Astrocyte (in vitro differentiated cells and primary cell): ENCODE measurements around the gene PDSS2. TPM values are rescaled to one million over a fixed set of nuclear protein-coding genes. Genes with fewer than 3 reads are reported as not detected.

Experiments
- DNase-seq: peaks from one replicate; pipeline ENCODE4 v3.0.0-alpha.2; 2010; ENCODE audit warnings: low read depth
- FAIRE-seq: peaks from 2 replicates; lab custom pipeline; 2011; peaks lifted over from hg19 to GRCh38; lab: Jason Lieb, UNC
- H2AFZ ChIP-seq: 2 replicates; pipeline ENCODE4 v1.6.0; 2012; ENCODE audit warnings: low read depth, low read length, inconsistent platforms
- H3K27ac ChIP-seq: 2 replicates; pipeline ENCODE4 v1.5.1; 2011; ENCODE audit warnings: low read depth, low read length, inconsistent platforms
- H3K27me3 ChIP-seq: 2 replicates; pipeline ENCODE4 v1.6.0; 2011; ENCODE audit warnings: low read length, inconsistent platforms; ENCODE audit not compliant: insufficient read depth
- H3K36me3 ChIP-seq: 2 replicates; pipeline ENCODE4 v1.5.1; 2011; ENCODE audit warnings: low read length, inconsistent platforms; ENCODE audit not compliant: insufficient read depth
- H3K4me1 ChIP-seq: 2 replicates; pipeline ENCODE4 v1.5.1; 2011; ENCODE audit warnings: low read length, inconsistent platforms; ENCODE audit not compliant: insufficient read depth
- H3K4me2 ChIP-seq: 2 replicates; pipeline ENCODE4 v1.6.0; 2012; ENCODE audit warnings: low read length, inconsistent platforms
- H3K4me3 ChIP-seq: 2 replicates; pipeline ENCODE4 v1.5.1; 2011; ENCODE audit warnings: low read depth, mild to moderate bottlenecking, low read length, inconsistent platforms; ENCODE audit not compliant: insufficient read depth
- H3K79me2 ChIP-seq: 2 replicates; pipeline ENCODE4 v1.6.0; 2012; ENCODE audit warnings: mild to moderate bottlenecking, low read length, inconsistent platforms; ENCODE audit not compliant: insufficient read depth
- H3K9ac ChIP-seq: 2 replicates; pipeline ENCODE4 v1.6.0; 2012; ENCODE audit warnings: mild to moderate bottlenecking, low read length, inconsistent platforms
- H3K9me3 ChIP-seq: 2 replicates; pipeline ENCODE4 v1.5.1; 2012; ENCODE audit warnings: low read depth, mild to moderate bottlenecking, low read length, inconsistent platforms; ENCODE audit not compliant: insufficient read depth
- H4K20me1 ChIP-seq: 2 replicates; pipeline ENCODE4 v1.6.0; 2012; ENCODE audit warnings: low read length, inconsistent platforms; ENCODE audit not compliant: insufficient read depth
- H3K27ac Mint-ChIP-seq: one replicate; pipeline ENCODE4 v1.8.0; 2021; ENCODE audit warnings: mild to moderate bottlenecking, mixed read lengths; ENCODE audit not compliant: unreplicated experiment
- H3K27me3 Mint-ChIP-seq: one replicate; pipeline ENCODE4 v1.8.0; 2021; ENCODE audit warnings: low read depth, mixed read lengths; ENCODE audit not compliant: unreplicated experiment
- H3K36me3 Mint-ChIP-seq: one replicate; pipeline ENCODE4 v1.8.0; 2021; ENCODE audit warnings: low read depth, mixed read lengths; ENCODE audit not compliant: unreplicated experiment
- H3K4me1 Mint-ChIP-seq: one replicate; pipeline ENCODE4 v1.8.0; 2021; ENCODE audit warnings: low read depth, mixed read lengths; ENCODE audit not compliant: unreplicated experiment
- H3K4me3 Mint-ChIP-seq: one replicate; pipeline ENCODE4 v1.8.0; 2021; ENCODE audit warnings: mild to moderate bottlenecking, moderate library complexity, mixed read lengths; ENCODE audit not compliant: unreplicated experiment
- H3K9me3 Mint-ChIP-seq: one replicate; pipeline ENCODE4 v1.8.0; 2021; ENCODE audit warnings: mild to moderate bottlenecking, mixed read lengths; ENCODE audit not compliant: unreplicated experiment
- EZH2 ChIP-seq: IDR thresholded peaks from 2 replicates; pipeline ENCODE4 v1.6.1; 2012; ENCODE audit warnings: mild to moderate bottlenecking, low read length, inconsistent platforms; ENCODE audit not compliant: insufficient read depth
- total RNA-seq: library from RNA; stranded (reverse); gene quantifications from 2 replicates; pipeline ENCODE4 v1.2.1, GENCODE V29; 2021
- TF ChIP-seq, protein P1 (sequence below): IDR thresholded peaks from 2 replicates; pipeline ENCODE4 v1.5.1; 2011; ENCODE audit warnings: low read depth, mild to moderate bottlenecking, inconsistent platforms, low read length, moderate library complexity; ENCODE audit not compliant: insufficient read depth

PDSS2 gene
- total RNA-seq, 1 donor from 2014 or later = 7.7 TPM

DNA sequence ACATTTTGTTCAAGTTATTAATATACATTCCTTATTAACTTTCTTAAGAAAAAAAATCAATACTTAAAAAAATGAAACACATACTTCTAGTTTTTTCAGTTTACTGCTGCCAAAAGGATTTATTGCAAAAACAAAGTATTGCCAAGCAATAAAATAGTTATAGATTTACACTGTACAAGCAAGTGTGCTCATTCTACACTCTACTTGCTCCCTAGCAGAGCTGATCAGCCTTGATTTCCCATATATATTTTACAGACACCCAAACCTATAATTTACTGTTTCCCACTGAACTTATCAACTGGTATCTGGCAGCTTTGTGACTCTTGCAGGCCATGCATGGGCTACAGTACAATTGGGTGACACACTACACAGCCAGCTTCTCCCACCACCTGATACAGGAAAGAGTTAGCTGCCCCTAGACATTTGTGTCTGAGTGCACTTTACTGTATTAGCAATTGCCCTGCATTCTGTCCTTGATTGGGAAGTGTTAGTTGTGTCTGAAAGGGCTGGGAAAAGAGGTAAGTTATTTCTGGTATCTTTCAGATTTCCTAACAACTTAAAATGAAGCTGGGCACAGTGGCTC lies 188.1 kb downstream of the PDSS2 start:
- Histone ChIP-seq H3K9ac (no peak overlapping the region), H3K27me3 (no peaks in the 10 kb centered on the region), H3K36me3 (no peaks in the 10 kb centered on the region), H2AFZ (no peak overlapping the region), H4K20me1 (no peaks in the 10 kb centered on the region), H3K4me1 (no peaks in the 10 kb centered on the region), H3K27ac (no peak overlapping the region), H3K9me3 (no peaks in the 10 kb centered on the region), H3K4me2 (no peak overlapping the region), H3K79me2 (no peaks in the 10 kb centered on the region), H3K4me3 (no peak overlapping the region)
- H3K27ac Mint-ChIP-seq = no peak overlapping the region
- H3K27me3 Mint-ChIP-seq = no peaks in the 10 kb centered on the region
- no peak overlapping the region for H3K4me3 Mint-ChIP-seq
- DNase-seq (no peak), FAIRE-seq (no peak)
- peaks cover 1% of the 10 kb centered on the region for H3K4me1 Mint-ChIP-seq
- no peaks in the 10 kb centered on the region for H3K36me3 Mint-ChIP-seq
- TF ChIP-seq, protein P1, sequence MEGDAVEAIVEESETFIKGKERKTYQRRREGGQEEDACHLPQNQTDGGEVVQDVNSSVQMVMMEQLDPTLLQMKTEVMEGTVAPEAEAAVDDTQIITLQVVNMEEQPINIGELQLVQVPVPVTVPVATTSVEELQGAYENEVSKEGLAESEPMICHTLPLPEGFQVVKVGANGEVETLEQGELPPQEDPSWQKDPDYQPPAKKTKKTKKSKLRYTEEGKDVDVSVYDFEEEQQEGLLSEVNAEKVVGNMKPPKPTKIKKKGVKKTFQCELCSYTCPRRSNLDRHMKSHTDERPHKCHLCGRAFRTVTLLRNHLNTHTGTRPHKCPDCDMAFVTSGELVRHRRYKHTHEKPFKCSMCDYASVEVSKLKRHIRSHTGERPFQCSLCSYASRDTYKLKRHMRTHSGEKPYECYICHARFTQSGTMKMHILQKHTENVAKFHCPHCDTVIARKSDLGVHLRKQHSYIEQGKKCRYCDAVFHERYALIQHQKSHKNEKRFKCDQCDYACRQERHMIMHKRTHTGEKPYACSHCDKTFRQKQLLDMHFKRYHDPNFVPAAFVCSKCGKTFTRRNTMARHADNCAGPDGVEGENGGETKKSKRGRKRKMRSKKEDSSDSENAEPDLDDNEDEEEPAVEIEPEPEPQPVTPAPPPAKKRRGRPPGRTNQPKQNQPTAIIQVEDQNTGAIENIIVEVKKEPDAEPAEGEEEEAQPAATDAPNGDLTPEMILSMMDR = no peak
- no peak for TF ChIP-seq EZH2
- no peaks in the 10 kb centered on the region for H3K9me3 Mint-ChIP-seq

GRCh38 chr6:107267634-107268033 lies 191.7 kb downstream of the PDSS2 start:
- Histone ChIP-seq H3K9me3 (no peaks in the 10 kb centered on the region), H3K27me3 (no peaks in the 10 kb centered on the region), H4K20me1 (no peaks in the 10 kb centered on the region), H3K27ac (no peak overlapping the region), H3K4me3 (no peak overlapping the region), H2AFZ (no peak overlapping the region), H3K4me1 (no peaks in the 10 kb centered on the region), H3K9ac (no peak overlapping the region), H3K4me2 (no peak overlapping the region), H3K79me2 (no peaks in the 10 kb centered on the region), H3K36me3 (no peaks in the 10 kb centered on the region)
- TF ChIP-seq, protein P1 = no peak
- no peak for TF ChIP-seq EZH2
- Mint-ChIP-seq H3K27me3 (no peaks in the 10 kb centered on the region), H3K27ac (no peak overlapping the region), H3K4me3 (no peak overlapping the region), H3K4me1 (peaks cover 4% of the 10 kb centered on the region), H3K9me3 (no peaks in the 10 kb centered on the region), H3K36me3 (no peaks in the 10 kb centered on the region)
- DNase-seq = no peak
- FAIRE-seq = no peak

- no peak overlapping the region for H3K27ac ChIP-seq
- no peaks in the 10 kb centered on the region for H3K27me3 Mint-ChIP-seq
- H3K4me3 ChIP-seq = no peak overlapping the region
- H2AFZ ChIP-seq = no peak overlapping the region
- no peak overlapping the region for H3K9ac ChIP-seq
- H3K9me3 Mint-ChIP-seq = no peaks in the 10 kb centered on the region
- no peaks in the 10 kb centered on the region for H3K79me2 ChIP-seq
- H3K27me3 ChIP-seq = no peaks in the 10 kb centered on the region
- no peak for FAIRE-seq
- H3K4me1 ChIP-seq = no peaks in the 10 kb centered on the region
- TF ChIP-seq EZH2 = no peak
- TF ChIP-seq, protein P1 = no peak
- no peaks in the 10 kb centered on the region for H3K36me3 Mint-ChIP-seq
- H3K9me3 ChIP-seq = no peaks in the 10 kb centered on the region
- peaks cover 4% of the 10 kb centered on the region for H3K4me1 Mint-ChIP-seq
- no peak overlapping the region for H3K27ac Mint-ChIP-seq
- no peak overlapping the region for H3K4me3 Mint-ChIP-seq
- H3K4me2 ChIP-seq = no peak overlapping the region
- no peaks in the 10 kb centered on the region for H4K20me1 ChIP-seq
- no peaks in the 10 kb centered on the region for H3K36me3 ChIP-seq
- DNase-seq = no peak
Observed at GRCh38 chr6:107267006-107267405, 192.4 kb downstream of the PDSS2 start.
